ENCODE data around the gene PARVA.

PARVA gene

DNA sequence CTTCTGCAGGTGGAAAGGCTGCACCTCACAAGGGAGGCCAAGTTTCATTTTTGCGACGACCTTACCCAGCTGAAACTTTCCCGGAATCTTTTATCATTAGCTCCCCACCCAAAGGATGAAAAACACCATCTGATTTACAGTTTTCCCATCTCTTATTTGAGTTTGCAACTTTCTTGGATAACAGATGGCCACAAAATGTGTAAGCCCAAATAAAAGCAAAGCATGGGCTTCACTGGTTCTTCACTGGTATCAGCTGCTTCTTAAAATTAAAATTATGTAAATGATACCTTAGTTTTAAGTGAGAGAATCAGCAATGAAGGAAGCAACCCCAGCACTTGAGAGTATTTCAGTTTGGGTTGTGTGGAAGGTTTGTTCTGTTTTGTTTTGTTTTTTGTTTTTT lies 55.8 kb downstream of the PARVA start:
- no peak for DNase-seq (ENCODE audit: low read depth)

GRCh38 chr11:12433571-12434324 lies 56.4 kb downstream of the PARVA start:
- no peak for DNase-seq (ENCODE audit: low read depth)

DNA sequence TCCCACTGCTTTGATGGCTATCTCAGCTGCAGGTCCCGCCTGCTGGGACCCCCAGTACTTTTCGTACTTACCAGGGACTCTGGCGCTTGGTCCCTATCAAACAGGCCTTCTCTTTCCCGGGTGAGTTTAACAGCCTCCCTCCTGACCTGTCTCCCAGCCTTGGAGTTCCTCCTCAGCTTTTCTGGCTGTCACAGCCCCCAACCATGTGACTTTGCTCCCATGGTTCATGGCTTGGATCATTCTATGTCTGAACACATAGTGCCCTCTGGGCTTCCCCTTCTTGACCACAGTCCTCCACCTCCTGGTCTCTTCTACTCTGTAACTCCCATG lies 56.9 kb downstream of the PARVA start:
- DNase-seq (ENCODE audit: low read depth) = no peak

DNA sequence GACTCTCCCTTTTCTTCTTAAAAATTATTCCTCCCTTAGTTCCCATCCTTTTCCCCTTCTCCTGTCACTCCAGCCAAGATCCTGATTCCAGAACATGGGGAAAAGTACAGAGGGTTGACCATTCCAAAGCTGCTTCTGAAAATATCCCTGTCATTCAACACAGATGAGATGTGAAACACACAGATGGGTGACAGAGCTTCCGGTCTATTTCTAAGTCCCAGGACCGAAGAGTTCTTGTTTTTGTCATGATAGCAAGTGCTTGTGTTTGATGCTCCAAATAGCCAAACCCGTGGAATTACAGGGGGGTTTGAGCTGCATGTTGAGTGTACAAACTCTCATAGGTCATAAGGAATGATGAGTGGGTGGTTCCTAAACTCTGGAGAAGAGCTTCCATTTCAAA lies 57.9 kb downstream of the PARVA start:
- DNase-seq (ENCODE audit: low read depth) = no peak

- DNase-seq (ENCODE audit: low read depth) = no peak
Measured at GRCh38 chr11:12436266-12436665, 58.9 kb downstream of the PARVA start.

- no peak for DNase-seq (ENCODE audit: low read depth)
Measured at GRCh38 chr11:12438291-12438690, 60.9 kb downstream of the PARVA start.

DNA sequence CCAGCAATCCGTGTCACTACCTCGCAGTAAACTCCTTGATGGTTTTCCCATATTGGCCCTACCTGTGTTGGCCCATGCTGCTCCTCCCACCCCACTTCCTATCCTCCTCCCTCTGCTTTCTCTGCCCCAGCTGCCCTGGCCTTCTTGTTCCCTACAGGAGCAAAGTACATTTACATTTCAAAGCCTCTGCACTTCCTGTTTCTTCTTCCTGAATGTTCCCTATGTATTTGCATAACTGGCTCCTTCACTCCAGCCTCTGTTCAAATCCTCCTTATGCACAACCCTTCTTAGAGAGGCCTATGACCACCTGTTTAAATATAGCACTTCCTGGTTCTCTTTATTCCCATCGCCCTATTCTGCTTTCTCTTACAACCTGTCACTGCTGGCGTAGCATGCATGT lies 62.2 kb downstream of the PARVA start:
- no peak for DNase-seq (ENCODE audit: low read depth)

DNA sequence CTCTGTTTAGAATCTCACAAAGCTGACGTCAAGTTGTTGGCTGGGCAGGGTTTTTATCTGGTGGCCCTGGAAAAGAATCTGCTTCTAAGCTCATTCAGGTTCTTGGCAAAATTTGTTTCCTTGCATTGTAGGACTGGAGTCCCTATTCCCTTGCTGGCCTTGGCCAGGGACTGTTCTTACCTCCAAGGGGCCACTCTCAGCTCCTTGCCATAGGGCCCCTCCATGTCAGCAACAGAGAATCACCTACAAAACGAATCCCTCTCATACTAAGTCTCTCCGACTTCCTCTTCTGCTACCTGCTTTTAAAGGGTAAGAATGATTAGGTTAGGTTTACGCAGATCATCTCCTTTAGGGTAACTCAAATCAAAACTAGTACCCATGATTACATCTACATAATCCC lies 63.2 kb downstream of the PARVA start:
- DNase-seq (ENCODE audit: low read depth) = no peak

- DNase-seq (ENCODE audit: low read depth) = no peak
Measured at GRCh38 chr11:12441231-12441861, 64.0 kb downstream of the PARVA start.

GRCh38 chr11:12444601-12445000 lies 67.2 kb downstream of the PARVA start:
- DNase-seq (ENCODE audit: low read depth) = no peak

DNA sequence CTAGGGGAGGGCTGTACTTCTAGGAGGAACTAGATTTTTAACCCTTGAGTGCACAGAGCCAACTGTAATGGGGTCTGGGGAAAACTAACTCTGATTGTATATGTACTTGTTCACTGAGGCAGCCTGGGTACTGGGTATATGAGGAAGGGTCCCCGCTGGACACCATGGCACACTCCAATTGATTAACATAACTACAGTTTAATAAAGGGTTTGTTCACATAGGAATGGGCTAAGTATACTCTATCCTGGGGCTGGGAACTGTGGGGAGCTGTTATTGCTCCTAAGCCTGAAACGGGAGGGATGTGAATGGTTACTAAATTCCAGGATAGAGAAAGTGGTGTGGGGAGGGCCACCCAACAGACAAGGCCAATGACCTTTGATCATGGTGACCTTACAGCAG lies 67.6 kb downstream of the PARVA start:
- no peak for DNase-seq (ENCODE audit: low read depth)

DNA sequence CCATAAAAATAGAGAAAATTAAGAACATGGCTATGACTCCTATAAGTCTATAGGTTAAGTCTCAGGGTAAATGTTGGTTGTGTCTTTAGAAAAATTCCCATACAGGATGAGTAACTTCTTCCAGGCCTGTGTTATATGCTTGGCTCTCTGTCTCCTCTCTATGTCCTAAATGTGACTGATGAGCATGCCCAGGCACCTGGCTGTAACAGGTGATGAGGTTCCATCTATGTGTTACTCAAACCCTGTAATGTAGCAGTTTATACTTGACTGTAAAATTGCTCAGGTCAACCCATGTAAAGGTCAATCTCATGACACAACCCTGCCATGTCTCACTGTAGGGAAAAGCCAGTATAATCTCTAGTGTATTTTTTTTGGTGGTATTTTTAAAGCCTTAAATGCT lies 69.5 kb downstream of the PARVA start:
- no peak for DNase-seq (ENCODE audit: low read depth)

DNA sequence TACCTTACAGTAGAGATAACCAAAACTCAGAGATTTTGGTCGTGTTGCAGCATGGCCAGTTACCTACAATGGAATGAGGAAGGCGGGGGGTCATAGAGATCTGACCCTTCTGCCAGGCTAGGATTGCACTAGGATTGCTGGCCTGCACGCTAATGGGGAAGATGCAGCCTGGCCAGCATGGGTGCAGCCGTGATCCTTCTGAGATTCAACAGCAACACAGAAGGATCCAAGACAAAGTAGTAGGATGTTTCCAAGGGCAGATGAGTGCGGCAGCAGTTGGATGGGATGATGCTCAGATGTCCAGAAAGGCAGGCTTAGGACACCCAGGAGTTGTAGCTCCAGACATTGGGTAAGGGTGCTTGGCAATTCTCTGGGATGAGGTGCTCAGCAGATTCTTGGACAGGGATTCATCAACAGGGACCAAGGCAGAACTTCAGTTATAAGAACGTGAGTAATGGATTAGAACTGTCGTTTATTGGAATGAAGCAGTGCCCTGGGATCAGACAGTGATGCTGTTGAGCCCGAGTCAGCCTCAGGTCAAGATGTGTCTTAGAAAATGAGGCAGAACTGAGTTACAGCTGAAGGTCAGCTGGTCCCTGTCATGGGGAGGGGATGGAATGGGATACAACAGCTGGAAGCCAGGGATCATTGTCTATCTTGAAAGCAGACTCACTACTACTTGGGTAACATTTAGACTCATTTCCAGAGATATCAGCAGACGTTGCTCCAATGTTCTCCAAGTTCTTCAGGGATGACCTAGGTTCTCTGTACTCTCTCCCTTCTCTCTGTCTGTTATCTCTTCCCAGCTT lies 71.0 kb downstream of the PARVA start:
- DNase-seq (ENCODE audit: low read depth) = no peak

DNA sequence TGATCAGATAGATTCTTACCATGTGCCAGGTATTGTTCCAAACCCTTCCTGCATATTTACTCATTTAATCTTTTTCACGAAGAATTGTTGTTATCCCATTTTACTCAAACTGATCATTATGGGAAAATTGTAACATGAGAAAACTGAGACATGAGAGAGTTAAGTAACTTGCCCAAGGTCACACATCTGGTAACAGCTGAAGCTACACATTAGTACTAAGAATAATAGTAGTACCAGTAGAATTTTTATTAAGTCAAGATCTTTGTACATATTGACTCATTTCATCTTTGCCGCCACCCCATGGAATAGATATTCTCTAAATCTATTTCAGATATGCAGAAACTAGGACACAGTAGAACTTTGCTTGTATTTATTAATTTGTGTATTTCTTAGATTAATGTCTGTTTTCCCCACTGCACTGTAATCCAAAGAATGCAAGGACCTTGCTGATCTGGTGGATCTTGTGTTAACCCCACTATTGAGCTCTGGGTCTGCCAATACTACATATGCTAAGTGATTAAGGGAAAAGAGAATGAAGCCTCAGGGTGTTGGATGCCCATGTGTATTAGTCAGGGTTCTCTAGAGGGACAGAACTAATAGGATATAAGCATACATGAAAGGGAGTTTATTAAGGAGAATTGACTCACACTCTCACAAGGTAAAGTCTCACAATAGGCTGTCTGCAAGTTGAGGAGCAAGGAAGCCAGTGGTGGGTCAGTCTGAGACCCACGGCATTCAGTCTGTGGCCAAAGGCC lies 72.8 kb downstream of the PARVA start:
- DNase-seq (ENCODE audit: low read depth) = no peak

GRCh38 chr11:12451179-12451814 lies 73.9 kb downstream of the PARVA start:
- DNase-seq (ENCODE audit: low read depth) = no peak

DNA sequence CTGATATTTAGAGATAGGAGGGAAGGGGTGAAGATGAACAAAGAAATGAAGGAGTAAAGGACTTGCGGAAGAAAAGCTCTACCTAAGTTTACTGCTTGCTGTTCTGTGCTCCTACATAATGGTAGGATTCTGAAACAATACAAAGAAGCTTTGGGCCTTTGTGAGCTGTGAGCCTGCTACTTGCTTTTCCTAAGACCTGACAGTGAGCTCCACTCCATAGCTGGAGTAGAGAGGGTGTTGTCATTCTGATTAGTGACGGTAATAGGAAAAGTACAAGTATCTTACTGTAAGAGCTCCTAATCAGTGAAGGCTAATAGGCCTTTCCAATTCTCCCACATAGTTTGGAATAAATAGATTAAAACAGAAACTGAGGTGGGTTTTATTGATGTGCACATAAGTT lies 75.9 kb downstream of the PARVA start:
- no peak for DNase-seq (ENCODE audit: low read depth)

- DNase-seq (ENCODE audit: low read depth) = no peak
Measured at GRCh38 chr11:12454782-12455181, 77.4 kb downstream of the PARVA start.

DNA sequence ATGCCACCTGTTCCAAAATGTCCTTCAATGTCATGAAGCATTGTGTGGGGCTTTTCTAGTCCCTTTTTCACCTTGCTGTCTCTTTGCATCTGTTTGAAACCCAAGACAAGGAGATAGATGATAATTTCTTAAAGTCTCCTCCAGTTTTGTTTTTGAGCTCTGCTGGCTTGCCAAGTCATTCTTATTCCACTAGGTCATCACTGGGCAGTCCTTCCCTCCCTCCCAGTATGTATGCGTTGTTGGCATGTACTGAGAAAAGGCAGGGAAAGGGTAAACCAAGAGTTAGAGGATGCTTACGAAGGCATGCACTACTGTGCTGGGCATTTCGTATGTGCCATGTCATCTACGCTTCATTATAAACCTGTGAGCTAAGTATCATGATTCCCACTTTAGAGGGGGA lies 78.6 kb downstream of the PARVA start:
- no peak for DNase-seq (ENCODE audit: low read depth)

DNA sequence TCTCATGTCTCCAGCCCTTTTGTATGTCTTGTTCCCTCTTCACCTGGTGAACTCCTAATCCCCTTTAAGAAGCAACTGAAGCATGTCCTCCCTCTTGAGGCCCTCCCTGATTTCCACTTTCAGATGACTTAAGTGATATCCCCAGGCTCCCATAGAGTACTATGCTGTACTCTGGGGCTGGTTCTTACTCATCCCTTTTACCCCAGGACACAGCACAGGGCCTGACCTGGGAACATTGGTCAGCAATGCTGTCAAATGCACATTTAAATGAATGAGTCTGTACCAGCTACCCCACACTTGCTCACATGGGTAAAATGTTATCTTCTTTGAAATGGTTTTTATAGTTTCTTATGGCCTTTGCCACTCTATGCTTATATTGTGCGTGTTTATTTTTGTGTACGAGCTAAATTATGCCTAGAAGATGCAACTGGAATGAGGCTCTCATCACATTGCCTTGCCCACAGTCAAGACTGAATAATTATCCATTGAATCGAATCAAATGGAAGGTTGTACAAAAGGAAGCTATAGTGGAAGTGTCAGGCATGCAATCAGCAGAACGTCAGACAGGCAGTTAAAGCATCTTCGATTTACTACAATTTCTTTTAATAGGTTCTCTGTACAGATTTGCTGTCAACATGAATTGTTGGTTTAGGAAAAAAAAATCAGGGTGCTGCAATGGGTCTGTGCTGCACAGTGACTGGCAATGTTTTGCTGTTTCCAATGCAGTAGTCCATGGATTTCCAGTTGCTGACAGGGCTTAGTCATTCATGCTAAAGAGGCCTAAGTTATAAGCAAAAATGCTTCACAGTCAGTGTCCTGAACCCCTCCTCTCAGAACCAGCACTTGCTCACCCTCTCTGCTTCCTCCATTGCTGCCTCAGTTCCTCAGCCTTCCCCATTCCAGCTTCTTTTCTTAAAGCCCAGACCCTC lies 79.5 kb downstream of the PARVA start:
- DNase-seq (ENCODE audit: low read depth) = no peak

DNA sequence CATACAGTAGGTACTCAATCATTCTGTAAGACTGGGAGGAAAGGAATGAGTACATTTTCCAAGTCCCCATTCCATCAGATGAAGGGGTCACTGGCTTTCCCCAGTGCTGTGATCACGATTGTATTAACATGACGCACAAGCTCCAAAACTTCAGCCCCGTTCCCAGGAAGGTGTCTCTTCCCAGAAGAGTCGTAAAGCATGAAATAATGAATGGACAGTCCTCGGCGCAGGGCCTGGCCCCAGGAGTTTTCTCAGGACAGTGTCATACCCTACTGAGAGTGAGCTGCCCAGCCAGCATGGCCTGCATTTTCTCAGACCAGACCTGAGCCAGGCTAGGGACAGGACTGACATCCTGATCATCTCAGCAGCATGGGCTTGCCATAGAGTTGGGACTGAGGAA lies 80.7 kb downstream of the PARVA start:
- no peak for DNase-seq (ENCODE audit: low read depth)

GRCh38 chr11:12459374-12459773 lies 82.0 kb downstream of the PARVA start:
- no peak for DNase-seq (ENCODE audit: low read depth)
